ENCODE results near the gene GALNS. TPM values are rescaled to one million over a fixed set of nuclear protein-coding genes. Genes with fewer than 3 reads are reported as not detected.

The GALNS gene
- total and polyA plus RNA-seq, 2 experiments from 2014 or later = 9.7 to 18.8 TPM

DNA sequence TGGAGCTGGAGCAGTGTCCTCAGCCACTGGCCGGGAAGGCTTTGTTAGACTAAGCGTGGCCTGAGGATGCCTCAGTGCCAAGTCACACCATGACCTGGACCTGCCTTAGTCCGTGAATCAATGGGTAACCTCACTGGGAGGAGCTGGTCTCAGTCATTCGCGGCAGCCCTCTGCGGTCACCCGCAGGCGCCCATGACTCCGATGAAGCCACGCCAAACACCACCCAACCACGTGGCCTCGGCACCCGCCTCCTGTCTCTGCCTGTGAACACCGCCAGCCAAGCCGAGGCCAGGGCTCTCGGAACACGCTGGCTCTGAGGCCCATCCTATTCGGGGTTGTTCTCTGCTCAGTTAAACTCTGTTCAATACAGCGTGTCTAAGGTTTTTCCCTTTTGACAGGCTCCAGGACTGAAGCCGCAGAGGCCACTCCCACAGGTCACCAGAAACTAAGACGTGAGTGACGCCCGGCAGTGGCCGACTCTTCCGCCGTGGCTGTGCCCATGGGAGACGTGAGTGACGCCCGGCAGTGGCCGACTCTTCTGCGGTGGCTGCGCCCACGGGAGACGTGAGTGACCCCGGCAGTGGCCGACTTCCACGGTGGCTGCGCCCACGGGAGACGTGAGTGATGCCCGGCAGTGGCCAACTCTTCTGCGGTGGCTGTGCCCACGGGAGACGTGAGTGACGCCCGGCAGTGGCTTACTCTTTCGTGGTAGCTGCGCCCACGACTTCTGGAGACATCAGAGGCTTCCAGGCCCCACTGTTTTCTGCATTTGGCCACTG, 26.6 kb upstream of the GALNS start:
- Histone ChIP-seq H2AFZ (no peak overlapping the region), H3K9me2 (ENCODE audit: insufficient read depth) (no peaks in the 10 kb centered on the region), H4K20me1 (replicated peaks; ENCODE audit: insufficient read depth) (no peaks in the 10 kb centered on the region), H3K79me2 (replicated peaks; ENCODE audit: insufficient read depth) (no peaks in the 10 kb centered on the region), H3K4me1 (ENCODE audit: insufficient read depth) (no peaks in the 10 kb centered on the region), H3K27me3 (ENCODE audit: insufficient read depth) (no peaks in the 10 kb centered on the region), H3K4me2 (no peak overlapping the region), H3K4me3 (no peak overlapping the region), H3K36me3 (ENCODE audit: insufficient read depth) (no peaks in the 10 kb centered on the region), H3F3A (replicated peaks; ENCODE audit: low read depth) (no peaks in the 10 kb centered on the region), H3K27ac (ENCODE audit: low read depth) (no peak overlapping the region)
- no peaks in the 10 kb centered on the region; the same call in 1 of the 3 replicates for H3K9me3 Mint-ChIP-seq
- H3K36me3 Mint-ChIP-seq (ENCODE audit: low read depth) = no peaks in the 10 kb centered on the region
- no peak overlapping the region for H3K27ac Mint-ChIP-seq
- H3K4me1 Mint-ChIP-seq = no peaks in the 10 kb centered on the region
- no peak for DNase-seq (ENCODE audit: low spot score)
- H3K4me3 Mint-ChIP-seq = no peak overlapping the region
- TF ChIP-seq NANOG (IDR thresholded peaks at IDR 0.05; ENCODE audit: borderline replicate concordance) (no peak), JUNB (IDR thresholded peaks at IDR 0.05; ENCODE audit: unreplicated experiment) (no peak), POLR2AphosphoS5 (IDR thresholded peaks at IDR 0.05; ENCODE audit: low read depth) (no peak), EZH2 (IDR thresholded peaks at IDR 0.05; ENCODE audit: low read depth, unreplicated experiment) (no peak), ZNF331 (CRISPR knock-in tag; IDR thresholded peaks at IDR 0.05; ENCODE audit: low read depth) (no peak), STAT1 (IDR thresholded peaks at IDR 0.05; ENCODE audit: unreplicated experiment) (no peak), CREB1 (CRISPR knock-in tag; IDR thresholded peaks at IDR 0.05; ENCODE audit: low read depth) (no peak), ZNF114 (CRISPR knock-in tag; IDR thresholded peaks at IDR 0.05) (no peak), ZNF462 (CRISPR knock-in tag; IDR thresholded peaks at IDR 0.05) (no peak), EZH2phosphoT487 (IDR thresholded peaks at IDR 0.05; ENCODE audit: unreplicated experiment) (no peak)
- TF ChIP-seq, protein P1, sequence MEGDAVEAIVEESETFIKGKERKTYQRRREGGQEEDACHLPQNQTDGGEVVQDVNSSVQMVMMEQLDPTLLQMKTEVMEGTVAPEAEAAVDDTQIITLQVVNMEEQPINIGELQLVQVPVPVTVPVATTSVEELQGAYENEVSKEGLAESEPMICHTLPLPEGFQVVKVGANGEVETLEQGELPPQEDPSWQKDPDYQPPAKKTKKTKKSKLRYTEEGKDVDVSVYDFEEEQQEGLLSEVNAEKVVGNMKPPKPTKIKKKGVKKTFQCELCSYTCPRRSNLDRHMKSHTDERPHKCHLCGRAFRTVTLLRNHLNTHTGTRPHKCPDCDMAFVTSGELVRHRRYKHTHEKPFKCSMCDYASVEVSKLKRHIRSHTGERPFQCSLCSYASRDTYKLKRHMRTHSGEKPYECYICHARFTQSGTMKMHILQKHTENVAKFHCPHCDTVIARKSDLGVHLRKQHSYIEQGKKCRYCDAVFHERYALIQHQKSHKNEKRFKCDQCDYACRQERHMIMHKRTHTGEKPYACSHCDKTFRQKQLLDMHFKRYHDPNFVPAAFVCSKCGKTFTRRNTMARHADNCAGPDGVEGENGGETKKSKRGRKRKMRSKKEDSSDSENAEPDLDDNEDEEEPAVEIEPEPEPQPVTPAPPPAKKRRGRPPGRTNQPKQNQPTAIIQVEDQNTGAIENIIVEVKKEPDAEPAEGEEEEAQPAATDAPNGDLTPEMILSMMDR (conservative IDR thresholded peaks at IDR 0.05; ENCODE audit: low read depth in 2 of 2) = no peak
- TF ChIP-seq, protein P2, sequence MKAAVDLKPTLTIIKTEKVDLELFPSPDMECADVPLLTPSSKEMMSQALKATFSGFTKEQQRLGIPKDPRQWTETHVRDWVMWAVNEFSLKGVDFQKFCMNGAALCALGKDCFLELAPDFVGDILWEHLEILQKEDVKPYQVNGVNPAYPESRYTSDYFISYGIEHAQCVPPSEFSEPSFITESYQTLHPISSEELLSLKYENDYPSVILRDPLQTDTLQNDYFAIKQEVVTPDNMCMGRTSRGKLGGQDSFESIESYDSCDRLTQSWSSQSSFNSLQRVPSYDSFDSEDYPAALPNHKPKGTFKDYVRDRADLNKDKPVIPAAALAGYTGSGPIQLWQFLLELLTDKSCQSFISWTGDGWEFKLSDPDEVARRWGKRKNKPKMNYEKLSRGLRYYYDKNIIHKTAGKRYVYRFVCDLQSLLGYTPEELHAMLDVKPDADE (IDR thresholded peaks at IDR 0.05) = no peak
- TF ChIP-seq, protein P3, sequence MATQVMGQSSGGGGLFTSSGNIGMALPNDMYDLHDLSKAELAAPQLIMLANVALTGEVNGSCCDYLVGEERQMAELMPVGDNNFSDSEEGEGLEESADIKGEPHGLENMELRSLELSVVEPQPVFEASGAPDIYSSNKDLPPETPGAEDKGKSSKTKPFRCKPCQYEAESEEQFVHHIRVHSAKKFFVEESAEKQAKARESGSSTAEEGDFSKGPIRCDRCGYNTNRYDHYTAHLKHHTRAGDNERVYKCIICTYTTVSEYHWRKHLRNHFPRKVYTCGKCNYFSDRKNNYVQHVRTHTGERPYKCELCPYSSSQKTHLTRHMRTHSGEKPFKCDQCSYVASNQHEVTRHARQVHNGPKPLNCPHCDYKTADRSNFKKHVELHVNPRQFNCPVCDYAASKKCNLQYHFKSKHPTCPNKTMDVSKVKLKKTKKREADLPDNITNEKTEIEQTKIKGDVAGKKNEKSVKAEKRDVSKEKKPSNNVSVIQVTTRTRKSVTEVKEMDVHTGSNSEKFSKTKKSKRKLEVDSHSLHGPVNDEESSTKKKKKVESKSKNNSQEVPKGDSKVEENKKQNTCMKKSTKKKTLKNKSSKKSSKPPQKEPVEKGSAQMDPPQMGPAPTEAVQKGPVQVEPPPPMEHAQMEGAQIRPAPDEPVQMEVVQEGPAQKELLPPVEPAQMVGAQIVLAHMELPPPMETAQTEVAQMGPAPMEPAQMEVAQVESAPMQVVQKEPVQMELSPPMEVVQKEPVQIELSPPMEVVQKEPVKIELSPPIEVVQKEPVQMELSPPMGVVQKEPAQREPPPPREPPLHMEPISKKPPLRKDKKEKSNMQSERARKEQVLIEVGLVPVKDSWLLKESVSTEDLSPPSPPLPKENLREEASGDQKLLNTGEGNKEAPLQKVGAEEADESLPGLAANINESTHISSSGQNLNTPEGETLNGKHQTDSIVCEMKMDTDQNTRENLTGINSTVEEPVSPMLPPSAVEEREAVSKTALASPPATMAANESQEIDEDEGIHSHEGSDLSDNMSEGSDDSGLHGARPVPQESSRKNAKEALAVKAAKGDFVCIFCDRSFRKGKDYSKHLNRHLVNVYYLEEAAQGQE (IDR thresholded peaks at IDR 0.05; ENCODE audit: unreplicated experiment) = no peak
- no peak for ATAC-seq
- H3K27me3 Mint-ChIP-seq (ENCODE audit: insufficient read depth, low read depth, poor library complexity) = peaks cover 22% of the 10 kb centered on the region

All from GM23338 (cell line).